Activated CD8-positive, alpha-beta T cell treated with anti-CD3 and anti-CD28 coated beads, Interleukin-2, amount 10 ng/mL, durations not matched to agents 7 days and 5 days (primary cell): ENCODE measurements around the gene SPX. TPM values are rescaled to one million over a fixed set of nuclear protein-coding genes. Genes with fewer than 3 reads are reported as not detected.

Experiments
- ATAC-seq: fragments of 150-1000 bp; cut with Tn5 transposase; one replicate; pipeline ENCODE4 v1.10.0; 2021; ENCODE audit warnings: moderate library complexity
- CTCF ChIA-PET: fragments of 350-600 bp; sonication (Branson Sonifier 250); formaldehyde crosslinking; loops from one replicate; lab custom pipeline; 2021; ENCODE audit warnings: antibody characterized with exemption; lab: Charles Lee
- POLR2A ChIA-PET: fragments of 350-600 bp; sonication (Branson Sonifier 250); formaldehyde crosslinking; loops from one replicate; lab custom pipeline; 2021; ENCODE audit warnings: antibody characterized with exemption; lab: Charles Lee
- DNase-seq: peaks from one replicate; pipeline ENCODE4 v3.0.0-alpha.2; 2020
- H3K27ac Mint-ChIP-seq: one replicate; pipeline ENCODE4 v1.8.0; 2021; ENCODE audit warnings: mild to moderate bottlenecking, mixed read lengths
- H3K27me3 Mint-ChIP-seq: one replicate; pipeline ENCODE4 v1.8.0; 2021; ENCODE audit warnings: low read depth, mixed read lengths
- H3K36me3 Mint-ChIP-seq: one replicate; pipeline ENCODE4 v1.8.0; 2021; ENCODE audit warnings: low read depth, mixed read lengths
- H3K4me1 Mint-ChIP-seq: one replicate; pipeline ENCODE4 v1.8.0; 2021; ENCODE audit warnings: low read depth, mixed read lengths
- H3K4me3 Mint-ChIP-seq: one replicate; pipeline ENCODE4 v1.8.0; 2021; ENCODE audit warnings: mild to moderate bottlenecking, mixed read lengths
- H3K9me3 Mint-ChIP-seq: one replicate; pipeline ENCODE4 v1.8.0; 2022; ENCODE audit warnings: mixed read lengths; ENCODE audit not compliant: insufficient read depth
- total RNA-seq, 2 experiments: library from RNA; stranded (reverse); gene quantifications; one replicate each; pipeline ENCODE4 v1.2.3, GENCODE V29; 2021

SPX gene
- total RNA-seq, 2 experiments from 2014 or later: not detected

DNA sequence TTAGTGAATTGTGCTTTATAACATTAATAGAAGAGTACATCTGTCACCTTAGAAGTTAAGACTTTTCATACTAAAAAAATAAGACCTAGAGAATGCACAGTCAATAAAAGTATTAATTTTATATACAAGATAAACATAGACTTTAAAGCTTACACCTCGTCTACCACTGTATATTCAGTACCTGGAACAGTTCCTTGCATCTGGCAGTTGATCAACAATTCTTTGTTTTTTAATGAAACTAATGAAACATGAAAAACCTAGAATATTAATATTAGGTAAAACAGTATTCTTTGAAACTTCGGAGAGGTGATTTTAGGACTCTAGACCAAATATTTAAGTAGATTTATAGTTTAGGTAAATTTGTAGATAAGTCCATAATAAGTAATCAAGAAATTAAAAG lies 20.2 kb upstream of the SPX start:
- H3K9me3 Mint-ChIP-seq: no peaks in the 10 kb centered on the region
- no peaks in the 10 kb centered on the region for H3K27me3 Mint-ChIP-seq
- DNase-seq (no peak), ATAC-seq (no peak)
- H3K4me3 Mint-ChIP-seq: no peak overlapping the region
- H3K36me3 Mint-ChIP-seq: peaks cover 34% of the 10 kb centered on the region
- H3K4me1 Mint-ChIP-seq: peaks cover 54% of the 10 kb centered on the region
- no peak overlapping the region for H3K27ac Mint-ChIP-seq
- ChIA-PET POLR2A (interaction anchor here (2.0 kb wide), 1 partner anchor 151 kb away, joined by 9 read pairs; the partner anchor contains the start of gene LDHB), CTCF (interaction anchor here (1.5 kb wide), 1 partner anchor 14 kb away, joined by 6 read pairs; no protein-coding TSS in a partner anchor)

GRCh38 chr12:21507849-21508248 lies 18.2 kb upstream of the SPX start:
- Mint-ChIP-seq H3K4me1 (peaks cover 52% of the 10 kb centered on the region), H3K4me3 (no peak overlapping the region), H3K27me3 (no peaks in the 10 kb centered on the region), H3K9me3 (no peaks in the 10 kb centered on the region), H3K36me3 (peaks cover 45% of the 10 kb centered on the region), H3K27ac (no peak overlapping the region)
- ChIA-PET POLR2A (interaction anchor here (1.1 to 2.0 kb wide), 2 partner anchors 70 to 149 kb away, joined by 4 to 9 read pairs; partner anchors contain the start of genes LDHB and PYROXD1), CTCF (interaction anchor here (1.0 to 1.4 kb wide), 2 partner anchors 70 to 172 kb away, joined by 3 to 5 read pairs; partner anchors contain the start of gene PYROXD1)
- no peak for DNase-seq
- ATAC-seq: no peak

DNA sequence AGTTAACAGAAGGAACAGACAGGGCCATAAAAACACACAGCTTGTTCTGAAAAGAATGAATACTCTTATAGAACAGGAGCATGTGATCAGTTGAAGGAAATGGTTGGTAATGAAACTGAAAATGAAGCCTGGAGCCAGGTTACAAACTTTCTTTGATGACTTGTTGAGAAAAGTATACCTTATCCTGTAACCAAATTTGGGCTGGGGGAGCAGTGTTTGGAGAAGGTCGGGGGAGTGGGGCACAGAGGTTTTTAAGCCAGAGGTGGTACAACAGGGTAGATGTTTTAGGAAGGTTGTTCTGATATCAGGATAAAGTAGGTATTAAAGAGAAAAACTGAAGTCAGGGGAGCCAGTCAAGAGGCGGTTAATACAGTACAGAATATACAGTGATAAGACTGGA lies 16.3 kb upstream of the SPX start:
- ChIA-PET POLR2A (interaction anchor here (1.8 to 3.4 kb wide), 2 partner anchors 8 to 147 kb away, joined by 9 to 29 read pairs; partner anchors contain the start of genes GOLT1B and RECQL), CTCF (interaction anchor here (1.0 to 1.8 kb wide), 4 partner anchors 8 to 170 kb away, joined by 3 to 5 read pairs (median 4); partner anchors contain the start of genes GOLT1B, RECQL and SPX)
- peak; percentile 47 for DNase-seq
- peak; percentile 94 for ATAC-seq
- Mint-ChIP-seq H3K4me1 (peaks cover 34% of the 10 kb centered on the region), H3K9me3 (no peaks in the 10 kb centered on the region), H3K27ac (peak overlapping the region; percentile 95), H3K27me3 (no peaks in the 10 kb centered on the region), H3K4me3 (peak overlapping the region; percentile 69), H3K36me3 (peaks cover 53% of the 10 kb centered on the region)

DNA sequence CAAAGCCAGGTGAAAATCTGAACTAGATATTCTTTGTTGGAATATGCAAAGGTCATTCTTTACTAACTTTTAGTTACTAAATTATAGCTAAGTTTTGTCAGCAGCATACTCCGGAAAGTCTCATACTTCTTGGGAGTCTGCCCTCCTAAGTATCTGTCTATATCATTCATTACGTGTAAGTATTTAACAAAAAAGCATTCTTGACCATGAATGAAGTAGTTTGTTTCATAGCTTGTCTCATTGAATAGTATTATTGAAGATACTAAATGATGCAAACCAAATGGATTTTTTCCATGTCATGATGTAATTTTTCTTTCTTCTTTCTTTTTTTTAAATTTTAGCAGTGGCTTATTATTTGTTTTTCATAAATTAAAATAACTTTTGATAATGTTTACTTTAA lies 9.8 kb upstream of the SPX start:
- H3K4me1 Mint-ChIP-seq: peaks cover 2% of the 10 kb centered on the region
- ATAC-seq (no peak), DNase-seq (no peak)
- CTCF ChIA-PET: interaction anchor here (0.9 kb wide), 1 partner anchor 164 kb away, joined by 3 read pairs; no protein-coding TSS in a partner anchor
- H3K36me3 Mint-ChIP-seq: peaks cover 41% of the 10 kb centered on the region
- no peaks in the 10 kb centered on the region for H3K9me3 Mint-ChIP-seq
- H3K27ac Mint-ChIP-seq: no peak overlapping the region
- POLR2A ChIA-PET: no interaction called here
- no peak overlapping the region for H3K4me3 Mint-ChIP-seq
- H3K27me3 Mint-ChIP-seq: no peaks in the 10 kb centered on the region

GRCh38 chr12:21518451-21518850 lies 7.6 kb upstream of the SPX start:
- H3K36me3 Mint-ChIP-seq: peaks cover 25% of the 10 kb centered on the region
- ATAC-seq (no peak), DNase-seq (no peak)
- ChIA-PET CTCF (interaction anchor here (0.7 kb wide), 1 partner anchor 9 kb away, joined by 3 read pairs; no protein-coding TSS in a partner anchor), POLR2A (interaction anchor here (1.2 kb wide), 2 partner anchors 9 to 16 kb away, joined by 3 to 4 read pairs; no protein-coding TSS in a partner anchor)
- H3K4me3 Mint-ChIP-seq: no peak overlapping the region
- H3K4me1 Mint-ChIP-seq: no peaks in the 10 kb centered on the region
- no peaks in the 10 kb centered on the region for H3K9me3 Mint-ChIP-seq
- no peak overlapping the region for H3K27ac Mint-ChIP-seq
- H3K27me3 Mint-ChIP-seq: peaks cover 4% of the 10 kb centered on the region

DNA sequence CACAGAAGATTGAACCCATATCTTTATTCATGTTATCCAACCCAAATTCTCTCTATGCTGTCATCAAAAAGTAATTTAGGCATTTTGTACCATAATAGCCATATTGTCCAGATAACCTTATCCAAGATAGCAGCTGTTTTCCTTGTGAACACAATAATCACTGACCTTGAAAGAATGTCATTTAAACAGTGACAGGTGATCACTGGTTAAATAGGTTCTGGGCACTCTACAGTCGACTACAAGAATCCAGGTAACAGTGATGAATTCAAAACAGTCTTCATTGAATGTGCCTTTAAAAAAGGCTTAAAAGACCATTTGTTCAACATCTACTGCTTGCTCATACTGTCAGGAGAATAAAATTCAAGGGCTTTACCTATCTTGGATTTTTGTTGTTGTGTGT lies 4.6 kb upstream of the SPX start:
- H3K4me3 Mint-ChIP-seq: no peak overlapping the region
- ATAC-seq (no peak), DNase-seq (no peak)
- H3K36me3 Mint-ChIP-seq: peaks cover 9% of the 10 kb centered on the region
- no peaks in the 10 kb centered on the region for H3K9me3 Mint-ChIP-seq
- H3K27me3 Mint-ChIP-seq: peaks cover 18% of the 10 kb centered on the region
- ChIA-PET CTCF (no interaction called here), POLR2A (no interaction called here)
- no peaks in the 10 kb centered on the region for H3K4me1 Mint-ChIP-seq
- H3K27ac Mint-ChIP-seq: no peak overlapping the region

GRCh38 chr12:21523148-21523547 lies 2.9 kb upstream of the SPX start:
- ATAC-seq (no peak), DNase-seq (no peak)
- Mint-ChIP-seq H3K4me3 (no peak overlapping the region), H3K4me1 (peaks cover 2% of the 10 kb centered on the region), H3K27ac (no peak overlapping the region), H3K27me3 (peaks cover 22% of the 10 kb centered on the region), H3K9me3 (no peaks in the 10 kb centered on the region), H3K36me3 (peaks cover 5% of the 10 kb centered on the region)
- ChIA-PET POLR2A (no interaction called here), CTCF (no interaction called here)

DNA sequence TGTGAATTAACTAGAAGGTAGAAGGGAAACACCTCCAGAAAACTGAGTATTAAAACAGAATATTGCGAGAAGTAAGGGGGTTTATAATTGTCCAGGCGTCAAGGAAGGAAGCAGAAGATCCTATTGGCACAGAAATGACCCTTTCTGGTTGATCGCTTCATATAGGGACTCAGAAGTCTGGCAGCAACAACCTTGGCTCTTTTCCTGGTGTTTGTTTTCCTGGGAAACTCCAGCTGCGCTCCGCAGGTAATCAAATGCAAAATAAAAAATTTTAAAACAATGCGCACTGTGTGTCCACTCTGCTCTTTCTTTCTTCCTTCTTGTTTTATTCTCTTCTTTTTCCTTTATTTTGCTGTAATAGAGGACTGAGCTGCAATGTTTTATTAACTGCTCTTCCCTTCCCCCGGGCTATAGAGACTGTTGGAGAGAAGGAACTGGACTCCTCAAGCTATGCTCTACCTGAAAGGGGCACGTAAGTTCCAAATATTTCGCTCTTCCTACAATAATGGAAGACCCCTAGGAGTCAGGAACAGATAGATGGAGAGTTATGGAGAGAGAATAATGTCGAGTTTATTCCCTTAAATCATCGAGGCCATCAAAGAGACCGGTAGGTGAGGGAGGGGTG lies 737 bp downstream of the SPX start:
- H3K4me1 Mint-ChIP-seq: peaks cover 4% of the 10 kb centered on the region
- H3K4me3 Mint-ChIP-seq: peak overlapping the region; percentile 46
- H3K27me3 Mint-ChIP-seq: peaks cover 44% of the 10 kb centered on the region
- DNase-seq: no peak
- H3K27ac Mint-ChIP-seq: no peak overlapping the region
- H3K36me3 Mint-ChIP-seq: no peaks in the 10 kb centered on the region
- H3K9me3 Mint-ChIP-seq: no peaks in the 10 kb centered on the region
- ATAC-seq: no peak
- CTCF ChIA-PET: interaction anchor here (0.7 to 1.2 kb wide), 4 partner anchors 16 to 230 kb away, joined by 3 to 4 read pairs (median 3); partner anchors contain the start of gene GOLT1B
- POLR2A ChIA-PET: interaction anchor here (1.1 kb wide), 1 partner anchor 8 kb away, joined by 4 read pairs; no protein-coding TSS in a partner anchor

- Mint-ChIP-seq H3K27ac (no peak overlapping the region), H3K27me3 (peaks cover 42% of the 10 kb centered on the region), H3K4me1 (peaks cover 4% of the 10 kb centered on the region), H3K9me3 (no peaks in the 10 kb centered on the region), H3K4me3 (peak overlapping the region; percentile 73), H3K36me3 (no peaks in the 10 kb centered on the region)
- POLR2A ChIA-PET: interaction anchor here (0.6 to 1.1 kb wide), 3 partner anchors 9 to 49 kb away, joined by 3 to 4 read pairs (median 4); no protein-coding TSS in a partner anchor
- CTCF ChIA-PET: interaction anchor here (0.9 to 1.2 kb wide), 4 partner anchors 15 to 218 kb away, joined by 3 to 4 read pairs (median 3); partner anchors contain the start of gene GOLT1B
- ATAC-seq (peak; percentile 99), DNase-seq (peak; percentile 71)
These were observed 1.5 kb downstream of the SPX start for GRCh38 chr12:21527451-21528180.

DNA sequence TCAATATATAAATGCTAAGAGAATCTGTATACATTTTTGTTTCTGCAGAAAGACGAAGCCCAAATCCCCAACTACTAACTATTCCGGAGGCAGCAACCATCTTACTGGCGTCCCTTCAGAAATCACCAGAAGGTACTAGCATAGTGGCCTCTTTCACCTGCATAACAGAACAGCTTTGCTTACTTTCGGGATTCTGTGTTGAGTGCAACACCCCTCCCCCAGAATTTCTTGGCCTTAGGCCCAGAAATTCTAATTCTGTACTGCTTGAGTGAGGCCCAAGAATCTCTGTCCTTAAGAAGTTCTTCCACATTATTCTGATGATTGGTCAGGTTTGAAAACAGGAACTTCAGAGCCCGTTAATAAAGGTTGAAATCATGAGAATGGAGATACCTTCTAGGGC lies 2.9 kb downstream of the SPX start:
- Mint-ChIP-seq H3K27ac (no peak overlapping the region), H3K4me1 (peaks cover 4% of the 10 kb centered on the region), H3K4me3 (no peak overlapping the region), H3K36me3 (no peaks in the 10 kb centered on the region), H3K27me3 (peaks cover 37% of the 10 kb centered on the region), H3K9me3 (no peaks in the 10 kb centered on the region)
- POLR2A ChIA-PET: no interaction called here
- CTCF ChIA-PET: interaction anchor here (1.2 kb wide), 2 partner anchors 120 to 151 kb away, joined by 3 read pairs; no protein-coding TSS in a partner anchor
- ATAC-seq: no peak
- DNase-seq: no peak

- Mint-ChIP-seq H3K4me1 (peaks cover 4% of the 10 kb centered on the region), H3K36me3 (no peaks in the 10 kb centered on the region), H3K27ac (no peak overlapping the region), H3K27me3 (peaks cover 33% of the 10 kb centered on the region), H3K4me3 (no peak overlapping the region), H3K9me3 (no peaks in the 10 kb centered on the region)
- ChIA-PET CTCF (interaction anchor here (1.2 kb wide), 1 partner anchor 151 kb away, joined by 3 read pairs; no protein-coding TSS in a partner anchor), POLR2A (interaction anchor here (0.9 kb wide), 1 partner anchor 28 kb away, joined by 3 read pairs; the partner anchor contains the start of genes GOLT1B and RECQL)
- DNase-seq (no peak), ATAC-seq (no peak)
These were observed 3.4 kb downstream of the SPX start for GRCh38 chr12:21529456-21529855.
